NCI-H2171 treated with DMSO at 0.1 percent for 48 hours (cell line): ENCODE measurements around the gene AADAC.
"Not testable (repeated sequence)": the region's sequence is repeated elsewhere in the genome, so short reads cannot be mapped to it uniquely, and the experiment has no call there.

ENCODE experiments used
- DNase-seq: peaks from one replicate; lab custom pipeline; 2025; lab: John Stamatoyannopoulos, UW

The AADAC gene

DNA sequence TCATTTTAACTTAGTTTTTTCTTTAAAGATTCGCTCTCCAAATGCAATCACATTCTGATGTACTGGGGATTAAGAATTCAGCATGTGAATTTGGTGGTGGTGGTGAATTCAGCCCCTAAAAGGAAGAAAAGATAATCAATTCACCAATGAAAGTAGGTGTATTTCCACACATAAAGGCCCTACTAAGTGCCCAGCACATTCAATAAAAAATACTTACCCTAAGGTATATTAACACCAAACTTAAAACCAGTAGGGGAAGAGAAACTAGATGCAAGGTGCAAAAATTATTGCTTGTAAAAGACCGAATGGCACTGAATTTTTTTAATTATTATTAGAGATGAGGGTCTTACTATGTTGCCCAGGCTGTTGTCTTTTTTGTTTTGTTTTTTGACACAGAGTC, 42.7 kb downstream of the AADAC start:
- no peak for DNase-seq

DNA sequence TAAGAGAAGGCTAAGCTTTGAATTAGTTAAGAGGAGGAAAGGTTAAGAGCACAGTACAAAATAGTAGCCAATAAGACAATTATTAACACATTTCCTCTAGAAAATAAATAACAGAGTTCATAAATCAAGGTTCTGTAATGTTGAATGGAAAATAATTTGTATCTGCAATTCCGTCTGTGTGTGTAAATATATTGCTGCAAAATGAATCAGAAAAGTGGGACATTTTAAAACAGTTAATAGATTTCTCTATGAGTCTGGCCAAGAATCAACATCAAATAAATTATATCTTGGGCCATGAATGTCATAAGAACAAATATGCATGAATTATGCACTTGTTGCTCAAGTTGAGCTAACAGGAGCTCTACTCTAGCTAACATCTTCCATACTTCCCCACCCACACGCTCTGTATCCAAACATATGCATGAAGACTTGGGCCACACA, 45.3 kb downstream of the AADAC start:
- DNase-seq: no peak

DNA sequence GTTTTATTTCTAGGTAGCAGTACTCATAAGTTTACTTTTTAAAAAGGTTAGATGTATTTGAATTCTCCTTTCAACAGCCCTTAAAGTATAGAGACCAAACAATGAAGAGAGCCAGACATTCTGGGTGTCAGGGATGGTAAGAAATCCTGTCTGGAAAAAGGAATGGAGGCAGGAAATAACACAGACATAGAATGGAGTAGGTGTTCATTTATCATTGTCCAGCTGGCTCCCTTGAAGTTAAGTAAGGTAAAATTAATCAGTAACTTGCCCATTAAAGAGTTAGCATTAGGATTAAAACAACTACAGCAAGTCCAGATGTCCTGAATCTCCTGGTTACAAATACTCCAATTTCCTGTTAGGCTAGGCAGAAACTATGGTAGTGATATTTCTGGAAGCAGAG, 46.0 kb downstream of the AADAC start:
- DNase-seq: no peak

DNA sequence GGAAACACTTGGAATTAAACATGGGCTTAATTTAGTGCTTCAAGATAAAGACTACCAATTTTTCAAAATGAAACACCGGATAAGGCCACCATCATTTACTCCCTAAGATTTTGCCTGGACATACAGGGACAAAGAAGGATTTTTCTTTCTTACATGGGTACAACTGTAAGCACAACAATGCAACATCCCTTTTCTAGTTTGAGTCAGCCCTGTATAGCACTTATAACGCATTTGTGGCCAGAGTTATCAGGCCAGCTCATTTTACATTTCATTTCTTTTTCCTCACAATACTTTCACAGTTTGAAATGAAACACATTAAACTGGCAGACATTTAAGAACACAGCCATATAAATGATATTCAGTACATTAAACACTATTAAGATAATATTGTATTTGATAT, 49.7 kb downstream of the AADAC start:
- DNase-seq: no peak

DNA sequence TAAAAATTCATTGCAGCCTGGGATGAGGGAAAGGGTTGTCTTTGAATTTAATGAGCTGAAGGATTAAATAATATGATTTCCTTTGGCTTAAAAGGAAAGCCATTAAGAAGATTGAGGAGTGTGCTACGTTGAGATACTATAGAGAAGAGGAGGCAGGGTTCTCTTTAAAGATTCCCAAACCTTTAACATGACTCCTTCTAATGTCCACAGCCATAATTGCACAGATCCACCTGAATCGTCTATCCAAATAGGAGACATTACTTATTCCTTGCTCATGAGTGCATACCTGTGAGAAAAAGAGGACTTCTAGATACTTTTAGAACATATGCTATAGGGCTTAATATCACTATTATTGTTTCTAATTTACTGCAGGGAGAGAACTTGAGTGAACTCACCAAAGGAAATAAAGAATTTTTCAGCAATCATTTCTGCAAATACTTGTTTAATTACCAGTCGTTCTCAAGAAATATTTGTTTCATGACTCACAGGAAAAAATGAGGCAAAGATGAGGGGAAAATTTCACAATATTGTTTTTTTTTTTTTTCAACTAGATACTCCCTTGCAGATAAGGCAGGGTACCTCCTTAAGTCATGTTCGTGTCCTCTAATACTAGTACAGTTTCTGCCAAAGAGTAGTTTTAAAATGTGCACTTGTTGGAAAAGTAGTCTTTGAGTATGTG, 50.6 kb downstream of the AADAC start:
- no peak for DNase-seq

DNA sequence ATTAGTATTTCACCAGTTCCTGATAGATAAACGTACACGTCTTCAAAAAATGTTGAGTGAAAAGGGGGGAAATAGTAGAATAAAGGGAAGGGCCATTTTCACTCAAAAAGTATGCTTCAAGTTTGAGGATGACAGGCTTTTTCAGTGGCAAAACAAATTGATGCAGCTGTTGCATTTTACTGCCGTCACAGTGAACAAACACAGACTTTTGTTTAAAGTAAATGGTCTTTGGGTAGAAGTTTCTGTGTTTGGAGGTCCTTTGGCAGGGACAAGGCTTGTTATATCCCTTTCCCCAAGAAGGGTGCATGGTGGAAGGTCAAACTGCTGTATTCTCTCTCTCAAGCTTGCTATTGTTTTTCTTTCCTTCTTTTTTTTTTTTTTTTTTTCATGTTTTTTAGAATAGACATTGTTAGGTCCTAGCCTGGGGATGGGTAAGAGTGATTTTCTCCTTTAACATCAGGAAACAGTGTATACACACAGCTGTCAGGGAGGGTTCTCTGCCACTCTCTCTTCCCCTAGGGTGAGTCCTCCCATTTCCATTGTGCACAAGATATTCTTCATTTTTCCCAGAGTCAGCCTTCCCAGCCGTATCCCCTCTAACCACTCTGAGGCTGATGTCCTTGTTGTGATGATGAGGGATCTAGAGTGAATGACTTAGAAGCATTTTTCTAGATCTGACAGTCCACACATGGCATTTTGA, 52.9 kb downstream of the AADAC start:
- no peak for DNase-seq

DNA sequence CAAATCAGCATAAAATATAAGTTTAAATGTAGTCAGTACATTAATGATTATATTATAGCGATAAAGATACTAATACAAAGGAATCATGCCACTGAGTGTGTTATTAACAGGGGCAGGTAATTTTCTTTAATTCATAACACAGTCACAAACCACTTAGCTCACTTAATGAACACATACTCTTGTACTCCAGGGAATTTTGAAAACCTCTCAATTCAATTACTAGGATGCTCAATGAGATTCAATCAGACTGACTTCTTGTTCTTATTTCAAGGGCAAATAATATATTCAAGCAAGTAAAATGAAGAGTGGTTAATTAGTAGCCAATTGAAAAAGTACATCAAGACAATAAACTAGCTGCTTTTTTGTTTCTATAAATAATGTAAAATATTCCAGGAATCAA, 53.8 kb downstream of the AADAC start:
- no peak for DNase-seq

DNA sequence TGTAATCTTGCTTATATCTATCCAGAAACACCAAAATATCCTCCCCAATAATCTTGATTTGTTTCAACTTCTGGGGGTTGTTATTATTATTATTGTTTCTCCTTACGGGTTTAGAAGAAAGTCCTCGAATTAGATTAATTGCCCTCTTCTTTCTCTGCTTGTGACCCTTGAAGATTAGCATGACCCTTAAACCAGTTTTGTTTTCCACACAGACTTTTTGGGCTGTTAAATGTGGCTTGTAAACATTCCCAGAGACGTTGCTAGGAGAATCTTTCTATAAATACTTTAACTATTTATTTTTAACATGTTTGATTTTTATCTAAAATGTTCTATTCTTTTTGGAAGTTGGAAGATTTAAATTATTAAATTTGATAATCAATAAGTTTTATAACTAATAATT, 55.3 kb downstream of the AADAC start:
- DNase-seq: no peak

DNA sequence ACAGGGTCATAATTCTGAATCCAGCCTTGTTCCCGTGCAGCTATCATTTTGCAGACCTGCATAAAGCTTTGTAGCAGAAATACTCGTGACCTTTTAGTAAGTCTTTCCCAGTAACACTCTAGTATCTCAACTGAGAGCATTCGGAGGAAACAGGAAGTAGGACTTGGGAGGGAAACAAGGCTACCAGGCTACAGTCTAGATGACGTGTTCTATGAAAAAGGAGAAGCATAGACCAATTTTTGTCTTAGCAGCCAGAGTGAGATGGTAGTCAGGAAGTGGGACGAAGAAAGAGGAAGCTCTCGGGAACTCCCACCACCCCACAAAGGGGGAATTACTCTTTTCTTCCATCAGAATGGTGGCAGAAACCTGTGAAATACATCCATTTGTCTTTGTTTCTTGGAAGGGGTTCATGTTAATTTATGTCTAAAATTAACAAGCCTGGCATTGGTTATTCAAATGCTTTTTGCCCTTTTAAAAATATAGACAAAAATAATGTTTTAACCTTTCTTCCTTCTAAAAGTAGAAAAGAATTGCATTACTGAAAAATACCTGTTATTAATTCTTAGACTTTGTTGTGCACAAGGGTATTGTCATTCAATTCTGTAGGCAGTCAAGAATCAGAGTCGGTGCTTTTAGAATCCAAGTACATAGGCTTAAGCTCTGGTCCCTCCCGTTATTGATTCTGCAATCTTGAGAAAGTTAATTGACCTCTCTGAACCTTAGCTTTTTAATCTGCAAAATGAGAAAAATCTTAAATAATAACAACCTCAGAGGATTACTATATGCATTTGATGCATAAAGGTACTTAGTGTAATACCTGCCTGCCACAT, 57.9 kb downstream of the AADAC start:
- DNase-seq: no peak

DNA sequence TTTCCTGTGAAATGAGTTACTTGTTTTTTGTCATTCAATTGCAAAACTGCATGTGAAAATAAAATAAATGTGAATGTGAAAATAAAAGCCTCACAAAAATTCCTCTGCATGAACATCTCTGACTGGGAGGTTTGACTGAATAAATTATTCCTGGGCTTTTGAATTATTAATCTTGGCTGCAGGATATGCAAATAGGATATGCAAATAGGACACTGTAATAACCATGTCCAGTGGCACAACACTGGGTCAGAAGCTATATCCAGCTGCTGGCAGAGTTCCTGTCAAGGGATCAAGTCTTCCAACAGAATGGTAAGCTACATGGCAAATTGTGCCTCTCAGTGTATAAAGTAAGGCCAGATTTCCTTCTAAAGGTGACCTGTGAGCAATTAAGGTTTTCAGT, 59.5 kb downstream of the AADAC start, which contains the start of gene SUCNR1:
Gene SUCNR1, plus strand, starts transcription at position 246 of the 400 bp plus-strand sequence. CDS start 6,250 bp downstream, outside the sequence.
- no peak for DNase-seq

DNA sequence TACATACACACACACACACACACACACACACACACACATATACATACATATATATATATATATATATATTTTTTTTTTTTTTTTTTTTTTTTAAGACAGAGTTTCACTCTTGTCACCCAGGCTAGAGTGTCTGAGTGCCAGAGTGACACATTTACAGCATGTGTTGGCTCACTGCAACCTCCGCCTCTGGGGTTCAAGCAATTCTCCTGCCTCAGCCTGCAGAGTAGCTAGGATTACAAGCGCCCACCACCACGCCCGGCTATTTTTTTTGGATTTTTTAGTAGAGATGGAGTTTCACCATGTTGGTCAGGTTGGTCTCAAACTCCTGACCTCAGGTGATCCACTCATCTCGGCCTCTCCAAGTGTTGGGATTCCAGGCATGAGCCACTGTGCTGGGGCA, 60.2 kb downstream of the AADAC start:
- DNase-seq: not testable (repeated sequence)

DNA sequence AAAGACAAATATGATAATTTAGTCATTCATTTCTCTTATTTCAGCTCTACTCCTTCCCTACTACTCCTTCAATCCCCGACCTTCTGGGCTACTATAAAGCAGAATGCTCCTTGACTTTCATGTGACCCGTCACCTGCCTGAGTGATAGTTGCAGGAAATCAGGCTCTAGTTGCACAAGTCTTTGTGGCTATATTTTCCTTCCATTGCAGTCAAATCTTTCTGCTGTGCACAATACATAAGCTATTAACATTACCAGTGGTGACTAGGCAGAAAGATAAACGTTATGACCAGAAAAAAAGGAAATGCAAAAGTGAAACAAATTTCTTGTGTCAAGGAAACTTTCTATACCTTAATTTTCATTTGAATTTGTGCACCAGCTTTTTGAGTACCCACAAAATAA, 61.8 kb downstream of the AADAC start:
- no peak for DNase-seq

DNA sequence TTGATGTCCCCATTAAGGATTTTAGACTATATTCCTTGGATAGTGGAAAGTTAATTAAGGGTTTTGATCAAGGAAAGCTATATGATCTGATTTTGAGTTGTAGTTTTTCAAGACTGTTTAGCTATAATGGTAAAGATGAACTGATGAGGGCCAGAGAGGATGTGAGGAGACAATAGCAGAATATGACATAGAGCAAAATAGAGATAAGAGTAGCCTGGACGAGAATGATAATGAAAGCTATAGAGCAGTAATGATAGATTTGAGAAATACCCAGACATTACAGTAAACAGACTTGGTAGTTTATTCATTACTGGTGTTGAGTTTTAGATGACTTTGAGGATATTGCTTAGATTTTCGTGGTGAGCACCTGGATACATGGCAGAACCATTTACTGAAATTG, 63.4 kb downstream of the AADAC start:
- DNase-seq: no peak
